ENCODE measurements around the gene C19orf53.

The C19orf53 gene

DNA sequence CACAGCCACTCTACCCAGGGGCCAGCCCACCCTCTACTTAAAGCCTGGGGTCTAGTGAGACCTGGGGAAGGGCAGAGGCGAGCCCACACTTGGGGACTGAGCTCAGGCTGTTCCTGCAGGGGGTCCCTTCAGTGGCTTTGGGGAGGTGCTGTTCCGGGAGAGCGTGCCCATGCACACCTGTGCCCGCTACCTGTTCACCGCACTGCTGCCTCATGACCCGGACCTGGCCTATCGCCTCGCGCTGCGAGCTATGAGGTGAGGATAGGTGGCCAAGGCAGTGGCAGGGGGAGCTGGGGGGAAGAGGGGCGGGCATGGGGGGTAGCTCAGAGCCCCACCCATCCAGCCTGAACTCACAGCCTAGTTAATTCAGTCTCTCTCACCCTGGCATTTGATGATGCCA, 45.0 kb downstream of the C19orf53 start:
- TF ChIP-seq, protein P1, sequence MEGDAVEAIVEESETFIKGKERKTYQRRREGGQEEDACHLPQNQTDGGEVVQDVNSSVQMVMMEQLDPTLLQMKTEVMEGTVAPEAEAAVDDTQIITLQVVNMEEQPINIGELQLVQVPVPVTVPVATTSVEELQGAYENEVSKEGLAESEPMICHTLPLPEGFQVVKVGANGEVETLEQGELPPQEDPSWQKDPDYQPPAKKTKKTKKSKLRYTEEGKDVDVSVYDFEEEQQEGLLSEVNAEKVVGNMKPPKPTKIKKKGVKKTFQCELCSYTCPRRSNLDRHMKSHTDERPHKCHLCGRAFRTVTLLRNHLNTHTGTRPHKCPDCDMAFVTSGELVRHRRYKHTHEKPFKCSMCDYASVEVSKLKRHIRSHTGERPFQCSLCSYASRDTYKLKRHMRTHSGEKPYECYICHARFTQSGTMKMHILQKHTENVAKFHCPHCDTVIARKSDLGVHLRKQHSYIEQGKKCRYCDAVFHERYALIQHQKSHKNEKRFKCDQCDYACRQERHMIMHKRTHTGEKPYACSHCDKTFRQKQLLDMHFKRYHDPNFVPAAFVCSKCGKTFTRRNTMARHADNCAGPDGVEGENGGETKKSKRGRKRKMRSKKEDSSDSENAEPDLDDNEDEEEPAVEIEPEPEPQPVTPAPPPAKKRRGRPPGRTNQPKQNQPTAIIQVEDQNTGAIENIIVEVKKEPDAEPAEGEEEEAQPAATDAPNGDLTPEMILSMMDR (IDR thresholded peaks at IDR 0.05), result no peak
- Histone ChIP-seq H3K4me3 (ENCODE audit: low read depth in 1 of 2, low read length in 1 of 2) (no peak overlapping the region), H3K36me3 (peaks cover 8% of the 10 kb centered on the region), H3K9me3 (no peaks in the 10 kb centered on the region), H3K4me1 (ENCODE audit: control insufficient read depth in 1 of 2, insufficient read depth in 1 of 2, low read depth in 1 of 2, low read length in 1 of 2) (peaks cover 4 to 5% of the 10 kb centered on the region in 2 experiments), H3K27me3 (no peaks in the 10 kb centered on the region), H3K27ac (no peak overlapping the region)

DNA sequence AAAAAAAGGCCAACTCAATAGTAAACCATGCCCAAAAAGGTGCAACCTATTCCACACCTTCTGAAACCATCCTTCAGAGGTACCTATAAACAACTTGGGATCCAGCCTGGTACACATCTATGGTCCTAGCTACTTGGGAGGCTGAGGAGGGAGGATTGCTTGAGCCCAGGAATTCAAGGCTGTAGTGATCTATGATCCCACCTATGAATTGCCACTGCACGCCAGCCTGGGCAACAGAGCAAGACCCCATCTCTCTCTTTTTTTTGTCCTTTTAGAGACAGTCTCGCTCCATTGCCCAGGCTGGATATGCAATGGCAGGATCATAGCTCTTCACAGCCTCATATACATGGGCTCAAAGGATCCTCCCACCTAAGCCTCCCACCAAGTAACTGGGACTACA, 47.0 kb downstream of the C19orf53 start:
- no peaks in the 10 kb centered on the region for H3K9me3 ChIP-seq
- peaks cover 5% of the 10 kb centered on the region for H3K36me3 ChIP-seq
- no peaks in the 10 kb centered on the region for H3K27me3 ChIP-seq
- no peak overlapping the region for H3K27ac ChIP-seq
- TF ChIP-seq, protein P1 (IDR thresholded peaks at IDR 0.05), result no peak
- H3K4me3 ChIP-seq (ENCODE audit: low read depth in 1 of 2, low read length in 1 of 2), result no peak overlapping the region
- no peaks in the 10 kb centered on the region for H3K4me1 ChIP-seq (ENCODE audit: control insufficient read depth in 1 of 2, insufficient read depth in 1 of 2, low read depth in 1 of 2, low read length in 1 of 2)

DNA sequence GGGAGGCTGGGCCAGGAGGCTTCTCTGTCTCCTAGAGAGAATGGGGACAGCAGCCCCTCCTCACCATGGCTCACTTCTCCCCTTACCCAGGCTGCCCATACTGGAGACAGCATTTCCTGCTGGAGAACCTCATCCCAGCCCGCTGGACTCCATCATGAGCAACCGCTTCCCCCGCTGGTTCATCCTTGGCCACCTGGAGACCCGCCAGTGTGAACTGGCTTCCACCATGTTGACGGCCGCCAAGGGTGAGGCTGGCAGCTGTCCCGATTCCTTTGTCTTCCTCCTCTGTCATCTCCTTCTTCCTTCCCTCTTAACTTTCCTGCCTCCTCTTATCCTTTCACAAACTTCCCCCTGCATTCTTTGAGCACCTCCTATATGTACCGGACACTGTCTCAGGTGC, 49.0 kb downstream of the C19orf53 start:
- TF ChIP-seq, protein P1 (IDR thresholded peaks at IDR 0.05), result no peak
- H3K36me3 ChIP-seq, result no peaks in the 10 kb centered on the region
- H3K4me1 ChIP-seq (ENCODE audit: control insufficient read depth in 1 of 2, insufficient read depth in 1 of 2, low read depth in 1 of 2, low read length in 1 of 2), result no peaks in the 10 kb centered on the region
- no peaks in the 10 kb centered on the region for H3K27me3 ChIP-seq
- no peak overlapping the region for H3K27ac ChIP-seq
- H3K4me3 ChIP-seq (ENCODE audit: low read depth in 1 of 2, low read length in 1 of 2), result no peak overlapping the region
- no peaks in the 10 kb centered on the region for H3K9me3 ChIP-seq

DNA sequence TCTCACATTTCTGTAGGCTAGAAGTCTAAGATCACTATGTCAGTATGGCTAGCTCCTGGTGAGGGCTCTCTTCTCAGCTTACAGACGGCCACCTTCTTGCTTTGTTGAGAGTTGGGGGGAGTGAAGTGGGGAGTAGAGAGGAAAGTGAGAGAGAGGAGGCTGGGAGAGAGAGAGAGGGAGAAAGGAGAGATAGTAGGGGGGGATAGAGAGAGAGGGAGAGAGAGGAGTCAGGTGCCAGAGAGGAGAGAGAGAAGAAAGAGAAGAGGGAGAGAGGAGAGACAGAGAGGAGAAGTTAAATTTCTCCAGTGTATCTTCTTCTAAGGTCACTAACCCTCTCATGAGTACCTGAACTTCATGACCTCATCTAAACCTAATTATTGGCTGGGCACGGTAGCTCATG, 49.6 kb downstream of the C19orf53 start:
- H3K9me3 ChIP-seq, result no peaks in the 10 kb centered on the region
- no peak overlapping the region for H3K4me3 ChIP-seq (ENCODE audit: low read depth in 1 of 2, low read length in 1 of 2)
- no peaks in the 10 kb centered on the region for H3K36me3 ChIP-seq
- no peaks in the 10 kb centered on the region for H3K27me3 ChIP-seq
- TF ChIP-seq, protein P1 (IDR thresholded peaks at IDR 0.05), result no peak
- H3K27ac ChIP-seq, result no peak overlapping the region
- H3K4me1 ChIP-seq (ENCODE audit: control insufficient read depth in 1 of 2, insufficient read depth in 1 of 2, low read depth in 1 of 2, low read length in 1 of 2), result no peaks in the 10 kb centered on the region

DNA sequence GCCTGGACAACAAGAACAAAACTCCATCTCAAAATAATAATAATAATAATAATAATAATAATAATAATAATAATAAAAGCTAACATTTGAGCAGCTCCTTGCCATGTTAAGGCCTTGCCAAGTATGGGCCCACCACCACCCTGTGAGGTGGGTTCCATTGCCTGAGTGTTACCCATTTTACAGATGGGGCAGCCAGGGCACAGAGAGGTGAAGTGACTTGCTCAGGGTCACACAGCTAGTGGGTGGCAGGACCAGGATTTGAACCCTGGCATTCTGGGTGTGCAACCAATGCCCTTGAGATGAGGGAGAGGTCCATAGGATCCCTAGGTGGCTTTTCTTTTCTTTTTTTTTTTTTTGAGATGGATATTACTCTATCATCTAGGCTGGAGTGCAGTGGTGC, 50.4 kb downstream of the C19orf53 start:
- Histone ChIP-seq H3K27ac (no peak overlapping the region), H3K4me3 (ENCODE audit: low read depth in 1 of 2, low read length in 1 of 2) (no peak overlapping the region), H3K27me3 (no peaks in the 10 kb centered on the region), H3K9me3 (no peaks in the 10 kb centered on the region), H3K36me3 (no peaks in the 10 kb centered on the region), H3K4me1 (ENCODE audit: control insufficient read depth in 1 of 2, insufficient read depth in 1 of 2, low read depth in 1 of 2, low read length in 1 of 2) (no peaks in the 10 kb centered on the region)
- TF ChIP-seq, protein P1 (IDR thresholded peaks at IDR 0.05), result no peak

All from neutrophil (primary cell).